Suprapubic skin (tissue), 4 donors: ENCODE results near the gene KIF12. TPM values are rescaled to one million over a fixed set of nuclear protein-coding genes. Genes with fewer than 3 reads are reported as not detected.

ENCODE experiments used
- DNase-seq, 2 donors: peaks; one replicate each; pipeline ENCODE4 v3.0.0-alpha.2; 2019; ENCODE audit warnings: low spot score in 2 of 2
- H3K27ac ChIP-seq: fragments of 200-600 bp; sonication (generic); one replicate; pipeline ENCODE4 v1.5.1; 2019
- H3K27me3 ChIP-seq: fragments of 200-600 bp; sonication (generic); one replicate; pipeline ENCODE4 v1.5.1; 2019
- H3K36me3 ChIP-seq: fragments of 200-600 bp; sonication (generic); one replicate; pipeline ENCODE4 v1.5.1; 2019
- H3K4me1 ChIP-seq: fragments of 200-600 bp; sonication (generic); one replicate; pipeline ENCODE4 v1.5.1; 2019
- H3K4me3 ChIP-seq: fragments of 200-600 bp; sonication (generic); one replicate; pipeline ENCODE4 v1.5.1; 2019; ENCODE audit warnings: mild to moderate bottlenecking
- H3K9me3 ChIP-seq: fragments of 200-600 bp; sonication (generic); one replicate; pipeline ENCODE4 v1.5.1; 2019
- EP300 ChIP-seq: sonication (generic); formaldehyde crosslinking; IDR thresholded peaks from one replicate; pipeline ENCODE4 v1.6.1; 2017; ENCODE audit warnings: antibody characterized with exemption
- POLR2A ChIP-seq, 2 donors: fragments of 450-650 bp; IDR thresholded peaks; one replicate each; pipeline ENCODE4 v1.6.1; 2017; ENCODE audit warnings: antibody characterized with exemption in 2 of 2, mild to moderate bottlenecking in 2 of 2, moderate library complexity in 2 of 2
- POLR2AphosphoS5 ChIP-seq, 3 donors: sonication (generic); formaldehyde crosslinking; IDR thresholded peaks; one replicate each; pipeline ENCODE4 v1.6.1; 2017; ENCODE audit warnings: antibody characterized with exemption in 3 of 3
- WGBS: methylation state at CpG from one replicate; pipeline ENCODE4 v1.1.5; 2018; 5-methylcytosine and 5-hydroxymethylcytosine counted together
- total RNA-seq, 4 donors: library from RNA; depleted of rRNA; stranded (reverse); fragments of >200 nt; gene quantifications; one replicate each; pipeline ENCODE4 v1.1.0, GENCODE V29; 2016
- TF ChIP-seq, protein P1 (sequence below), 2 donors: fragments of 200-600 bp in 1 of 2; fragments of 450-650 bp in 1 of 2; sonication (generic) in 1 of 2; IDR thresholded peaks; one replicate each; pipeline ENCODE4 v1.5.1; 2016 to 2019; ENCODE audit warnings: antibody characterized with exemption in 2 of 2, mild to moderate bottlenecking in 1 of 2, moderate library complexity in 1 of 2

The KIF12 gene
- total RNA-seq, 4 donors from 2014 or later = 1.1 to 3.1 (median 2.1) TPM

DNA sequence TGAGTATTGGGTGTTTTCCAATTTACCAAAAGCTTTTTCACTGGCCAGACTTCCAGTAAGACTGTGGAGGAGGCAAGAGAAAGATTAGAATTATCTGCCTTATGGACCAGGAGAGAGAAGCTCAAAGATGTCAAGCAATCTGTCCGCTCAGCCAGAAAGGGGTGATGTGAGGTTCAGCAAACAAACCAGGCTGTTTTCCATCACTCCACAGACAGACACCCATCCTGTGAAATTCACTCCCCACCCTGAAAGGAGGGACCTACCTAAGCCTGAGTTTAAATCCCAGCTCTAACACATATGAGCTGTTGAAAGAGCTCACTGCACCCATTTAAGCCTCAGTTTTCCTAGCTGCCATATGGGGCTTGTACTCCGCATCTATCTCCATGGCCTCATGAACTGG lies 41.3 kb upstream of the KIF12 start:
- TF ChIP-seq EP300 = no peak
- no peak for TF ChIP-seq POLR2A (IDR thresholded peaks at IDR 0.05)
- no peak for TF ChIP-seq POLR2AphosphoS5 (IDR thresholded peaks at IDR 0.05)
- TF ChIP-seq, protein P1, sequence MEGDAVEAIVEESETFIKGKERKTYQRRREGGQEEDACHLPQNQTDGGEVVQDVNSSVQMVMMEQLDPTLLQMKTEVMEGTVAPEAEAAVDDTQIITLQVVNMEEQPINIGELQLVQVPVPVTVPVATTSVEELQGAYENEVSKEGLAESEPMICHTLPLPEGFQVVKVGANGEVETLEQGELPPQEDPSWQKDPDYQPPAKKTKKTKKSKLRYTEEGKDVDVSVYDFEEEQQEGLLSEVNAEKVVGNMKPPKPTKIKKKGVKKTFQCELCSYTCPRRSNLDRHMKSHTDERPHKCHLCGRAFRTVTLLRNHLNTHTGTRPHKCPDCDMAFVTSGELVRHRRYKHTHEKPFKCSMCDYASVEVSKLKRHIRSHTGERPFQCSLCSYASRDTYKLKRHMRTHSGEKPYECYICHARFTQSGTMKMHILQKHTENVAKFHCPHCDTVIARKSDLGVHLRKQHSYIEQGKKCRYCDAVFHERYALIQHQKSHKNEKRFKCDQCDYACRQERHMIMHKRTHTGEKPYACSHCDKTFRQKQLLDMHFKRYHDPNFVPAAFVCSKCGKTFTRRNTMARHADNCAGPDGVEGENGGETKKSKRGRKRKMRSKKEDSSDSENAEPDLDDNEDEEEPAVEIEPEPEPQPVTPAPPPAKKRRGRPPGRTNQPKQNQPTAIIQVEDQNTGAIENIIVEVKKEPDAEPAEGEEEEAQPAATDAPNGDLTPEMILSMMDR (IDR thresholded peaks at IDR 0.05) = no peak
- no peaks in the 10 kb centered on the region for H3K4me1 ChIP-seq
- 81% methylated on average over 2 of the region's 2 CpGs for WGBS
- no peaks in the 10 kb centered on the region for H3K36me3 ChIP-seq
- H3K27ac ChIP-seq = no peak overlapping the region
- no peak for DNase-seq
- H3K9me3 ChIP-seq = no peaks in the 10 kb centered on the region
- peaks cover 6% of the 10 kb centered on the region for H3K27me3 ChIP-seq
- no peak overlapping the region for H3K4me3 ChIP-seq

- TF ChIP-seq POLR2A (IDR thresholded peaks at IDR 0.05) (no peak), EP300 (no peak)
- TF ChIP-seq, protein P1 (IDR thresholded peaks at IDR 0.05) = no peak
- Histone ChIP-seq H3K4me1 (no peaks in the 10 kb centered on the region), H3K36me3 (no peaks in the 10 kb centered on the region), H3K27ac (no peak overlapping the region), H3K27me3 (peaks cover 6% of the 10 kb centered on the region), H3K4me3 (no peak overlapping the region), H3K9me3 (no peaks in the 10 kb centered on the region)
- DNase-seq = no peak
- WGBS = 95% methylated on average over 5 of the region's 5 CpGs
Measured at GRCh38 chr9:114139071-114139470, 40.0 kb upstream of the KIF12 start.

GRCh38 chr9:114138552-114138971 lies 39.5 kb upstream of the KIF12 start:
- H3K27me3 ChIP-seq = peaks cover 6% of the 10 kb centered on the region

DNA sequence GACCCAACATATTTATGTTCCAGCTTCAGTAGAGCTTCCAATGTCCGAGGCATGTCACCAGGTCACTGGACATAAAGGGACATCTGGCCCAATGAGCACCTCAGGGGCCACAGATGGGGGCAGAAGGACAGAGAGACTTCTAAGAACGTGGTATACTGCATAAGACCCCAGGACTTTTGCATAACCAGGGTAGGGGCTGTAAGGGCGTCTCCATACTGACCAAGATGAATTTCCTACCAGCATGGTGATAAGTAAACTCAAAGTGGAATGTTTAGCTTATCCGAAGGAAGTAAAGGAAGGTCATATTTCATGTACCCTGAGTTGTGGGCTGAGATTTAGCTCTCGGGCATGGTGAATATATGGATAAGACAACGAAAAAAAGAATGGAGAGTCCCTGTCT lies 38.7 kb upstream of the KIF12 start:
- Histone ChIP-seq H3K27ac (no peak overlapping the region), H3K36me3 (no peaks in the 10 kb centered on the region), H3K27me3 (peaks cover 6% of the 10 kb centered on the region), H3K4me3 (no peak overlapping the region), H3K9me3 (no peaks in the 10 kb centered on the region), H3K4me1 (no peaks in the 10 kb centered on the region)
- TF ChIP-seq POLR2AphosphoS5 (IDR thresholded peaks at IDR 0.05) (no peak), POLR2A (IDR thresholded peaks at IDR 0.05) (no peak), EP300 (no peak)
- TF ChIP-seq, protein P1 (IDR thresholded peaks at IDR 0.05) = no peak
- WGBS = 85% methylated on average over 6 of the region's 6 CpGs
- DNase-seq = no peak

More at GRCh38 chr9:114138552-114138971, 39.5 kb upstream of the KIF12 start:
- H3K9me3 ChIP-seq = no peaks in the 10 kb centered on the region
- H3K27ac ChIP-seq = no peak overlapping the region
- TF ChIP-seq EP300 (no peak), POLR2AphosphoS5 (IDR thresholded peaks at IDR 0.05) (no peak), POLR2A (IDR thresholded peaks at IDR 0.05) (no peak)
- TF ChIP-seq, protein P1 (IDR thresholded peaks at IDR 0.05) = no peak
- DNase-seq = no peak
- no peak overlapping the region for H3K4me3 ChIP-seq
- H3K36me3 ChIP-seq = no peaks in the 10 kb centered on the region
- H3K4me1 ChIP-seq = no peaks in the 10 kb centered on the region
- WGBS = 67% methylated on average over 3 of the region's 8 CpGs

GRCh38 chr9:114134827-114135396 lies 35.8 kb upstream of the KIF12 start:
- Histone ChIP-seq H3K4me3 (no peak overlapping the region), H3K27me3 (peaks cover 6% of the 10 kb centered on the region), H3K36me3 (no peaks in the 10 kb centered on the region), H3K4me1 (no peaks in the 10 kb centered on the region), H3K9me3 (no peaks in the 10 kb centered on the region), H3K27ac (no peak overlapping the region)
- DNase-seq = no peak
- WGBS = 81% methylated on average over 4 of the region's 5 CpGs
- no peak for TF ChIP-seq EP300
- no peak for TF ChIP-seq POLR2A (IDR thresholded peaks at IDR 0.05)
- TF ChIP-seq, protein P1 (IDR thresholded peaks at IDR 0.05) = no peak
- TF ChIP-seq POLR2AphosphoS5 (IDR thresholded peaks at IDR 0.05) = no peak
